GM21381 (cell line): ENCODE results near the gene KRT77.
"Not testable (repeated sequence)": the region's sequence is repeated elsewhere in the genome, so short reads cannot be mapped to it uniquely, and the experiment has no call there.

Experiments
- ATAC-seq: cut with Tn5 transposase; IDR thresholded peaks from one replicate; pipeline ENCODE4 v1.9.1; 2021; ENCODE audit warnings: mild to moderate bottlenecking, moderate library complexity; ENCODE audit not compliant: unreplicated experiment

Gene KRT77

GRCh38 chr12:52724384-52724783 lies 21.1 kb upstream of the KRT77 start:
- no peak for ATAC-seq

DNA sequence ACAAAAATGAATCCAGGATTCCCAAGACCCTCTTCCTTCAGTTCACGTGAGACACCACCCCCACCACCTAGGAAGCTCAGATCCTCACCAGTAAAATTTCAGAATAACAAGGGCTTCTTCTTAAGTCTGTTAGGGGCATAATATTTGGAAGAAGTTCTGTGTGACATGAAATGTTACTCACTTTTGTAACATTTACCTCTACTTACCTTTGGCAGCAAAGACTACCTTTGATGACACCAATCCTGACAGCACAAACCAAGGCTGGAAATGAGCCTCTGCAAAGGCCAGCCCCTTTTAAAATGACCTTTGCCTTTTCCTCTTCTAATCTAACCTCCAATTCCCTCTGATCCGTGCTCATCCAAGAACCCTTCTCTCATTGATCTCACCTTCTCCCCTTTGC lies 19.4 kb upstream of the KRT77 start:
- no peak for ATAC-seq

- no peak for ATAC-seq
Observed at GRCh38 chr12:52721838-52722470, 18.6 kb upstream of the KRT77 start.

- ATAC-seq, result no peak
Observed at GRCh38 chr12:52720365-52720886, 17.1 kb upstream of the KRT77 start.

- no peak for ATAC-seq
Observed at GRCh38 chr12:52716061-52716460, 12.7 kb upstream of the KRT77 start.

- no peak for ATAC-seq
Observed at GRCh38 chr12:52715416-52715815, 12.1 kb upstream of the KRT77 start.

DNA sequence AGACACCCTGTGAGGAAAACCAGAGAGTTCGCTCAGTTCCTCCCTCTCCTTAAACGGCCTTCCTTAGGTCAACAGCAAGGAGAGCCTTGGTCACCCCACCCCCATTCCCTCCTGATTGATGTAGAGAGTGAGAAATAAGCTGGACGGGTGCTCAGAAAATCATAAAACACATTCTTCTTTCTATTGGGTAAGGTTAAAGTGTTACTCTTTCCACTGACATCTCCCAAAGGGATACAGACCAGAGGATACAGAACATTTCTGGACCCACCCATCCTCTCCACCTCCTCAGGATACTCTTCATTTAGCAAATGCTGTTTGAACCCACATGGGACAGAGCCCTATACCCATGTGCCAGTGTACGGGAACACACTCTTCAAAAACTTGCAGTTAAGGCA lies 11.6 kb upstream of the KRT77 start:
- no peak for ATAC-seq

- no peak for ATAC-seq
Observed at GRCh38 chr12:52713960-52714886, 10.9 kb upstream of the KRT77 start.

GRCh38 chr12:52712122-52712521 lies 8.8 kb upstream of the KRT77 start:
- not testable (repeated sequence) for ATAC-seq

GRCh38 chr12:52710730-52711129 lies 7.4 kb upstream of the KRT77 start:
- no peak for ATAC-seq

- no peak for ATAC-seq
Observed at GRCh38 chr12:52708010-52708409, 4.7 kb upstream of the KRT77 start.

- ATAC-seq, result no peak
Observed at GRCh38 chr12:52704464-52704863, 1.1 kb upstream of the KRT77 start.

GRCh38 chr12:52703878-52704277 lies 554 bp upstream of the KRT77 start:
- no peak for ATAC-seq

GRCh38 chr12:52702338-52702737 lies 986 bp downstream of the KRT77 start:
- ATAC-seq, result no peak

DNA sequence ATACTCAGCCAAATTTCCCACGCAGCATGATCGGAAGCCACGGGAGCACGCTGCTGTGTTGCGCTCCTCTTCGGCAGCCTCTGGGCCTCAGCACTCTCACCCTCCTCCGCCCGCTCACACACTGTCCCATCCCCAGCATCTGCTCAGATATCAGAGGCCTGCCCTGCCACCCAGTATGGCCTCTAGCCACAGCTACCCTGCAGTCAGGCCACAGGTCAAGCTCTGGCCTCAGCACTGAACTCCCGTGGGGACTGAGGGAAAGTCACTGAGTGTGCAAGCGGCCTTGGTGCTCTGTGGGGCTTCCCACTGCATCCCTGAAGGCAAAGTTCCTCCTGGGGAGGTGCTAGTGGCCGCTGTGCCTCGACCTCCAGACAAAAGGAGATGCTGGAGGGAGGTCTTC lies 2.0 kb downstream of the KRT77 start:
- ATAC-seq, result no peak

- ATAC-seq, result no peak
Observed at GRCh38 chr12:52699960-52700359, 3.4 kb downstream of the KRT77 start.

DNA sequence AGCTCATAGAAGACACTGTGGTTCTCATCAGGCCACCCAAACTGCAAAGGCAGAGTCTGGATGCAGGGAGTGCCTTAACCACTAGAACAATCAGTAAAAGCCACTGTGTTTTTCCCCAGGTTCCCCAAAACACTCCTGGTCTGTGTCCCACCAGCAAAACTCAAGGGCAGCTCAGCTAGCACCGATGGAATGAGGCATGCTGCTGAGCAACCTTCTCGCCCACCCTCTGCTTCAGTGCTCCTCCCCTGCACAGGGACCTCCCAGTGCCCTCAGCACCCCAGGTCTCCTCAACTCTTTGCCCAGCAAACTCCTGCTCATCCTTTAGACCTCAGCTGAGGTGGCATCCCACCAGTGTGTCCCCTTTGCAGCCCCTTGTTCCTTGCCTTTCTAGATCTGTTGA lies 4.0 kb downstream of the KRT77 start:
- ATAC-seq, result no peak

- ATAC-seq, result no peak
Observed at GRCh38 chr12:52698651-52699340, 4.5 kb downstream of the KRT77 start.

GRCh38 chr12:52697058-52697582 lies 6.2 kb downstream of the KRT77 start:
- no peak for ATAC-seq

DNA sequence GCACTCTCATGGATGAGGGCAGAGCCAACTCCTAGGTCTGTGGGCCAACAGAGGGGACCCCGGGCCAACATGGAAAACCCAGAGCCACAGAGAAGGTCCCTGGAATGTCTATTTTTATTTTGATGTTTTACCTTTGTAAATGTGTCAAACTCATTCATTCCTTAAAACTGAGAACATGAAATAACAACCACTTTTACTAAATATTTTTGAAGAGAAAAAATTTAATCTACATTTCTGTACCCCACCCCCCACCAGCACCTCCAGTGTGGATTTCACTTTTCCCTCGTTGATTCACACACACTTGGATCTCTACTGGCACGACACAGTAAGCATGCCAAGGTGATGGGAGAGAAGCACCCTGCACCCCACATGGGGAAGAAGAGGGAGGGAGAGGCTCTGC lies 6.7 kb downstream of the KRT77 start:
- no peak for ATAC-seq

- ATAC-seq, result no peak
Observed at GRCh38 chr12:52695039-52695438, 8.3 kb downstream of the KRT77 start.
